Activated CD4-positive, alpha-beta memory T cell treated with anti-CD3 and anti-CD28 coated beads, Interleukin-2, amount 10 ng/mL, durations not matched to agents 7 days and 5 days (primary cell): ENCODE results near the gene ING1. TPM values are rescaled to one million over a fixed set of nuclear protein-coding genes. Genes with fewer than 3 reads are reported as not detected.
"Not testable (repeated sequence)": the region's sequence is repeated elsewhere in the genome, so short reads cannot be mapped to it uniquely, and the experiment has no call there.

Source experiments
- CTCF ChIA-PET: fragments of 350-600 bp; sonication (Branson Sonifier 250); formaldehyde crosslinking; loops from one replicate; lab custom pipeline; 2021; ENCODE audit warnings: antibody characterized with exemption, inconsistent platforms; lab: Charles Lee
- POLR2A ChIA-PET: fragments of 350-600 bp; sonication (Branson Sonifier 250); formaldehyde crosslinking; loops from one replicate; lab custom pipeline; 2021; ENCODE audit warnings: antibody characterized with exemption; lab: Charles Lee
- DNase-seq: peaks from one replicate; pipeline ENCODE4 v3.0.0-alpha.2; 2020
- H3K27ac Mint-ChIP-seq: one replicate; pipeline ENCODE4 v1.8.0; 2021; ENCODE audit warnings: mild to moderate bottlenecking, mixed read lengths
- H3K27me3 Mint-ChIP-seq: one replicate; pipeline ENCODE4 v1.8.0; 2021; ENCODE audit warnings: mixed read lengths
- H3K36me3 Mint-ChIP-seq: one replicate; pipeline ENCODE4 v1.8.0; 2021; ENCODE audit warnings: low read depth, mixed read lengths
- H3K4me1 Mint-ChIP-seq: one replicate; pipeline ENCODE4 v1.8.0; 2021; ENCODE audit warnings: mixed read lengths
- H3K4me3 Mint-ChIP-seq: one replicate; pipeline ENCODE4 v1.8.0; 2021; ENCODE audit warnings: mild to moderate bottlenecking, mixed read lengths
- H3K9me3 Mint-ChIP-seq: one replicate; pipeline ENCODE4 v1.8.0; 2021; ENCODE audit warnings: mixed read lengths
- total RNA-seq, 2 experiments: library from RNA; stranded (reverse); gene quantifications; one replicate each; pipeline ENCODE4 v1.2.3, GENCODE V29; 2021

The ING1 gene
- total RNA-seq, 2 experiments from 2014 or later: 23.0 to 23.7 TPM

GRCh38 chr13:110712081-110712848, 1.2 kb upstream of the ING1 start:
- H3K4me1 Mint-ChIP-seq: peaks cover 21% of the 10 kb centered on the region

GRCh38 chr13:110712849-110713641, 455 bp upstream of the ING1 start:
- peak; percentile 100 for DNase-seq
- Mint-ChIP-seq H3K27me3 (no peaks in the 10 kb centered on the region), H3K9me3 (no peaks in the 10 kb centered on the region), H3K4me3 (peak overlapping the region; percentile 94), H3K4me1 (peaks cover 29% of the 10 kb centered on the region), H3K27ac (peak overlapping the region; percentile 98), H3K36me3 (peaks cover 7% of the 10 kb centered on the region)
- CTCF ChIA-PET: interaction anchor here (1.0 to 1.1 kb wide), 2 partner anchors 29 to 202 kb away, joined by 3 read pairs; partner anchors contain the start of gene ANKRD10
- POLR2A ChIA-PET: interaction anchor here (0.6 to 3.8 kb wide), 19 partner anchors 7 to 448 kb away, joined by 3 to 45 read pairs (median 4); partner anchors contain the start of genes ANKRD10 and NAXD

More at GRCh38 chr13:110712081-110712848, 1.2 kb upstream of the ING1 start:
- H3K27ac Mint-ChIP-seq: peak overlapping the region; percentile 98
- H3K9me3 Mint-ChIP-seq: no peaks in the 10 kb centered on the region
- CTCF ChIA-PET: interaction anchor here (1.0 to 1.1 kb wide), 2 partner anchors 29 to 203 kb away, joined by 3 read pairs; partner anchors contain the start of gene ANKRD10
- H3K27me3 Mint-ChIP-seq: no peaks in the 10 kb centered on the region
- peak overlapping the region; percentile 94 for H3K4me3 Mint-ChIP-seq
- POLR2A ChIA-PET: interaction anchor here (0.6 to 3.8 kb wide), 23 partner anchors 8 to 449 kb away, joined by 3 to 45 read pairs (median 4); partner anchors contain the start of genes ANKRD10 and NAXD
- peaks cover 4% of the 10 kb centered on the region for H3K36me3 Mint-ChIP-seq
- DNase-seq: peak; percentile 86

- peak; percentile 72 for DNase-seq
- Mint-ChIP-seq H3K4me1 (peaks cover 30% of the 10 kb centered on the region), H3K4me3 (peak overlapping the region; percentile 89), H3K9me3 (no peaks in the 10 kb centered on the region), H3K27me3 (no peaks in the 10 kb centered on the region), H3K27ac (peak overlapping the region; percentile 93), H3K36me3 (peaks cover 11% of the 10 kb centered on the region)
- ChIA-PET POLR2A (interaction anchor here (1.0 to 4.4 kb wide), 9 partner anchors 8 to 298 kb away, joined by 3 to 45 read pairs (median 4); partner anchors contain the start of genes ANKRD10, CARS2 and NAXD), CTCF (interaction anchor here (1.0 kb wide), 1 partner anchor 258 kb away, joined by 4 read pairs; no protein-coding TSS in a partner anchor)
Observed at GRCh38 chr13:110713981-110714796, 689 bp downstream of the ING1 start.

- Mint-ChIP-seq H3K27ac (peak overlapping the region; percentile 93), H3K9me3 (no peaks in the 10 kb centered on the region), H3K36me3 (peaks cover 19% of the 10 kb centered on the region), H3K4me3 (peak overlapping the region; percentile 89), H3K27me3 (no peaks in the 10 kb centered on the region), H3K4me1 (peaks cover 32% of the 10 kb centered on the region)
- CTCF ChIA-PET: interaction anchor here (0.6 to 1.2 kb wide), 3 partner anchors 11 to 259 kb away, joined by 3 to 4 read pairs (median 4); no protein-coding TSS in a partner anchor
- peak; percentile 65 for DNase-seq
- POLR2A ChIA-PET: interaction anchor here (0.6 to 4.4 kb wide), 24 partner anchors 9 to 1959 kb away, joined by 3 to 39 read pairs (median 4); partner anchors contain the start of genes ANKRD10 and CARS2
Observed at GRCh38 chr13:110714797-110715394, 1.4 kb downstream of the ING1 start.

- Mint-ChIP-seq H3K4me3 (peak overlapping the region; percentile 89), H3K4me1 (peaks cover 32% of the 10 kb centered on the region), H3K27me3 (no peaks in the 10 kb centered on the region), H3K36me3 (peaks cover 24% of the 10 kb centered on the region), H3K9me3 (no peaks in the 10 kb centered on the region), H3K27ac (peak overlapping the region; percentile 93)
- DNase-seq: peak; percentile 96
- ChIA-PET POLR2A (interaction anchor here (0.5 to 4.4 kb wide), 30 partner anchors 8 to 1958 kb away, joined by 3 to 39 read pairs (median 4); partner anchors contain the start of genes ANKRD10 and CARS2), CTCF (interaction anchor here (0.6 to 1.3 kb wide), 4 partner anchors 12 to 260 kb away, joined by 3 to 4 read pairs (median 4); no protein-coding TSS in a partner anchor)
Observed at GRCh38 chr13:110715395-110716246, 2.1 kb downstream of the ING1 start.

GRCh38 chr13:110716247-110716515, 2.7 kb downstream of the ING1 start:
- POLR2A ChIA-PET: interaction anchor here (0.5 to 4.4 kb wide), 9 partner anchors 10 to 198 kb away, joined by 3 to 39 read pairs (median 5); partner anchors contain the start of genes ANKRD10 and CARS2
- Mint-ChIP-seq H3K9me3 (no peaks in the 10 kb centered on the region), H3K36me3 (peaks cover 28% of the 10 kb centered on the region), H3K4me3 (peak overlapping the region; percentile 89), H3K4me1 (peaks cover 29% of the 10 kb centered on the region), H3K27ac (peak overlapping the region; percentile 93), H3K27me3 (no peaks in the 10 kb centered on the region)
- no peak for DNase-seq
- CTCF ChIA-PET: interaction anchor here (1.2 to 2.2 kb wide), 3 partner anchors 11 to 33 kb away, joined by 3 to 8 read pairs (median 4); no protein-coding TSS in a partner anchor

GRCh38 chr13:110719036-110719710, 5.7 kb downstream of the ING1 start:
- CTCF ChIA-PET: no interaction called here
- POLR2A ChIA-PET: interaction anchor here (4.4 kb wide), 1 partner anchor 195 kb away, joined by 30 read pairs; the partner anchor contains the start of gene ANKRD10
- Mint-ChIP-seq H3K9me3 (no peaks in the 10 kb centered on the region), H3K27ac (no peak overlapping the region), H3K36me3 (peaks cover 40% of the 10 kb centered on the region), H3K4me3 (no peak overlapping the region), H3K4me1 (peaks cover 20% of the 10 kb centered on the region), H3K27me3 (no peaks in the 10 kb centered on the region)
- no peak for DNase-seq

GRCh38 chr13:110722971-110723370, 9.5 kb downstream of the ING1 start:
- Mint-ChIP-seq H3K27ac (no peak overlapping the region), H3K4me3 (no peak overlapping the region), H3K27me3 (no peaks in the 10 kb centered on the region), H3K36me3 (peaks cover 37% of the 10 kb centered on the region), H3K4me1 (peaks cover 29% of the 10 kb centered on the region), H3K9me3 (no peaks in the 10 kb centered on the region)
- DNase-seq: no peak
- CTCF ChIA-PET: no interaction called here
- POLR2A ChIA-PET: interaction anchor here (1.4 to 1.6 kb wide), 2 partner anchors 8 to 11 kb away, joined by 4 to 10 read pairs; no protein-coding TSS in a partner anchor

- DNase-seq: no peak
- ChIA-PET POLR2A (interaction anchor here (1.4 to 1.6 kb wide), 2 partner anchors 8 to 11 kb away, joined by 4 to 10 read pairs; no protein-coding TSS in a partner anchor), CTCF (interaction anchor here (0.8 kb wide), 1 partner anchor 148 kb away, joined by 3 read pairs; no protein-coding TSS in a partner anchor)
- no peaks in the 10 kb centered on the region for H3K27me3 Mint-ChIP-seq
- H3K27ac Mint-ChIP-seq: no peak overlapping the region
- H3K36me3 Mint-ChIP-seq: peaks cover 37% of the 10 kb centered on the region
- H3K9me3 Mint-ChIP-seq: no peaks in the 10 kb centered on the region
- no peak overlapping the region for H3K4me3 Mint-ChIP-seq
- H3K4me1 Mint-ChIP-seq: peaks cover 32% of the 10 kb centered on the region
Observed at GRCh38 chr13:110723598-110723997, 10.1 kb downstream of the ING1 start.

- Mint-ChIP-seq H3K27ac (peak overlapping the region; percentile 85), H3K4me3 (peak overlapping the region; percentile 48), H3K4me1 (peaks cover 28% of the 10 kb centered on the region), H3K36me3 (peaks cover 15% of the 10 kb centered on the region)
- POLR2A ChIA-PET: interaction anchor here (2.2 kb wide), 1 partner anchor 10 kb away, joined by 17 read pairs; no protein-coding TSS in a partner anchor
- DNase-seq, CTCF ChIA-PET, H3K27me3 Mint-ChIP-seq, H3K9me3 Mint-ChIP-seq: not testable (repeated sequence)
Observed at GRCh38 chr13:110726153-110726552, 12.7 kb downstream of the ING1 start.
